ENCODE results near the gene KIAA0930.
"Not testable (repeated sequence)": the region's sequence is repeated elsewhere in the genome, so short reads cannot be mapped to it uniquely, and the experiment has no call there.

Gene KIAA0930

DNA sequence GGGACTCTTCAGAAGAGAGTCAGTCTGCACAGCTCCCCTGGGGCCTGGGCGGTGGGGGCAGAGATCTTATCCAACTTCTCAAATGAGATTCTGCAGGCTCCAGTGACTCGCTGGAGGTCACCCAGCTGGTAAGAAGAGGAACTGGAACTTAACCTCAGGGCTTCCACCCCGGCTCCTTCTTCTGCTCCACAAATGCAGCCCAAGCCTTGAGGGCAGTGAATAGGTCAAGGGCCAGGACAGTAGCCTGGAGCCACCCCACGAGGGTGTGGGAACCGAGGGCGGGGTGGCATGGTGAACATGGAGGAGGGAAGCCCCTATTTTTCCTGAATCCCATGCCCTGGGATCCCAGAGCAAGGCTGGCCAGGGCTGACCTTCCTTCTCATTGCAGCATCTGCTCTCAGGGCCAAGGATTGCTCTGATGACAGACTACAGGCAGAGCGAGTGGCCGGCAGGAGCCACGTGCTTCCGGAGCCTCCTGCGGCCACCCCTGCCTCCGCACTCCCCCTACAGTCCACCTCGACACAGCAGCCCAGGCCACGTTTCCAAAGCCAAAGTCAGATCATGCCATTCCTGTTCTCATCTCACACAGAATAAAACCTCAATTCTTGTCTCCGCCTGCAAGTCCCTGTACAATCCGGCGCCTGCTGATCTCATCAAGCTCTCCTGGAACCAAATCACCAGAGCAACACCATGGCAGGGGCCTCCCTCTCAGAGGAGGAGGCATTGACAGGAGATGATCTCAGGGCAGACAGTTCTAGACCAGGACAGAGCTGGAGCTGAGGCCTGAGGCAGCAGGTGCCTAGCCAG, 23.0 kb upstream of the KIAA0930 start:
- FAIRE-seq (peak; percentile 93), DNase-seq (ENCODE audit: extremely low spot score, insufficient read length, low read depth) (no peak)

DNA sequence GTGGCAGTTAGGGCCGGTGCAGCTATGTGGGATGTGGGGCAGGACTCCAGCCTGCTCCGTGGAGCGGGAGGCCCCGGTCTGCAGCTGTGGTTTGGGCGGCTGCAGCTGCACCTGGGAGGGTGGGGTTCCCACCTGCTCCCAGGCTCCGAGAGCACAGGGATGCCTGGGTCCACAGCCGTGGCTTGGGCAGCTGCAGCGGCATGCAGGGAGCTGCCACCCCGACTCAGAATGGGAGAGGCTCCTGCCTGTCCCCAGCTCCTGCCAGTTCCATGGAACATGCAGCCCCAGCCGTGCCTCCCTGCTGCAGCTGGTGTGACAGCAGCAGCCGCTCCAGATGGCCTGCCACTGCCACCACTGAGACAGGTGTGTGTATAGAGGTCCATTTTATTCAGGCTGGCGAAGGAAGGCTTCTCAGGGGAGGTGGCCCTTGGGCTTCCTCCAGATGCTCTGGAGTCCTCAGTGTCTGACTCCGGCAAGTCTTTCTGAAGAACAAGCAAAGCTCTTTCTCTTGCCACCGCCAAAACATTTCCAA, 22.3 kb upstream of the KIAA0930 start:
- FAIRE-seq (no peak), DNase-seq (ENCODE audit: extremely low spot score, insufficient read length, low read depth) (no peak)

DNA sequence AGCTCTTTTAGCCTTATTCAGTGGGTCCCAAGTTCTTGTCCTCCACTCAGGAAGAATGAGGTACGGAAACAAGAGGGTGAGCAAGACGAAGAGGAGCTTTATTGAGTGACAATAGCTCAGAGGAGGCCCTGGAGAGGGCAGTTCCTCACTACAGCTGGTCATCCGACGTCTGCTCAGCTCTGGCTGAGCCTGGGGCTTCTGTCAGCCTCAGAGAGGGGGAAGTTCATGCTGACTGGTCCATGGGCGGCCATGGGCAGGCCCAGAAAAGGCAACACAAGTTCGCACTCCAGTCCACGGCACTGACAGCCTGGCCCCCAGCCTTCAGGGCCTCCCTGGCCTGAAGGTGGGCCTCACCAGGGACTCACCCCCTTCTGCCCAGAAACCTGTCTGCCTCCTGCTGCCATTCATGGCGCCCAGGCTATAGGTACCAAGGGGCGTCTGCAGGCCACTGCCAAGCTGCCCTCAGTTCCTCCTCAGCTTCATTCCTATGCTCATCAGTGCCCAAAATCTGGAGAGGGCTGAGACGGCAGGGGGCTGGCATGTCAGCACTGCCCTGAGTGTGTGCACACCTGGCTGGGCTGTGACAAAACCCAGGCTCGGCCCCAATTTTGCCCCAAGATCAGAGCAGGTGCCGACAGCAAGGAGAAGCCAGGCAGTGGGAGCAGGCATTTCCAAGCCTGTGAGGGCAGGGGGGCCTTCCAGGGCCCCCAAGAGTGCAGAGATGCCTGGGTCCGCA, 21.7 kb upstream of the KIAA0930 start:
- DNase-seq (ENCODE audit: extremely low spot score, insufficient read length, low read depth) (no peak), FAIRE-seq (no peak)

DNA sequence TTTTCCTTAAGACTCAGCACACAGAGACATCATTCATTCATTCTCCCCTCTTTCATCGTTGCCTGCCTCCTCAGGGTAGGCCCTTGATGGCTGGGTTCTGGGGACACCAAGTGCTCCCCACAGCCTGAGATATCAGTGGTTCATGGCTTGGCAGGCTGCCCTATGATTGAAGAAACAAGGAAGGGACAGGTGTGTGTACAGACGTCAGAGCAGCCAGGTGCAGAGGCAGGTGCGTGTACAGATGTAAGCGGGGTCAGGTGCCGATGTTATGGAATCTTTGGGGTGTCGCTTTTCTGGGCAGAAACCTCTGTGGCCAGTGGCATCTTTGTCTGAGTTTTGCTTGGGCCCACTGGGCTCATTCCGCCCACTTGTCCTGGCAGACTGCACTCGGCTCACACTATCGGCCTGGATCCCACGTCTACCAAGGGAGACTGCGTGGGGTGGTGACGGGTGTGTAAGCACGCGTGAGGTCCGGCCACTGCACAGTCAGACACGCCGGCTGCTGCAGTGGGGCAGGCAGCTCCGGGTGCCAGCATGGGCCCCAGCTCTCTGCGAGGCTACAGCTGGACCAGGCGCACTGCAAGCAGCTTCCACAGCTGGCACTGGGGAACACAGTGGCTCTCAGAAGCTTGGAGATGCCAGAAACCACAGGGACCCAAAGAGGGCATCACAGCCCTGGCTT, 20.9 kb upstream of the KIAA0930 start:
- FAIRE-seq, result no peak

DNA sequence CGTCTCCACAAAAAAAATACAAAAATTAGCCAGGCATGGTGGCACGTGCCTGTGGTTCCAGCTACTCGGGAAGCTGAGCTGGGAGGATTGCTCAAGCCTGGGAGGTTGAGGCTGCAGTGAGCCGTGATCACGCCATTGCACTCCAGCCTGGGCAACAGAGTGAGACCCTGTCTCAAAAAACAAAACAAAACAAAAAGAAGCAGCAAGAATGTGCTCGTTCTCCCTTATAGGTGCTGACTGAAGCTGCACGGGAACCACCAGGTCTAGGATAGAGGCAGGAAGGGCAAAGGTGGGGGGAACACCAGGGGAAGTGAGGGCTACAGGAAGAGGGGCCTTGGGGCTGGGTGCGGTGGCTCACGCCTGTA, 19.7 kb upstream of the KIAA0930 start:
- FAIRE-seq; DNase-seq (ENCODE audit: extremely low spot score, insufficient read length, low read depth): not testable (repeated sequence)

More for the DNA sequence above, 20.9 kb upstream of the KIAA0930 start:
- no peak for DNase-seq (ENCODE audit: extremely low spot score, insufficient read length, low read depth)

DNA sequence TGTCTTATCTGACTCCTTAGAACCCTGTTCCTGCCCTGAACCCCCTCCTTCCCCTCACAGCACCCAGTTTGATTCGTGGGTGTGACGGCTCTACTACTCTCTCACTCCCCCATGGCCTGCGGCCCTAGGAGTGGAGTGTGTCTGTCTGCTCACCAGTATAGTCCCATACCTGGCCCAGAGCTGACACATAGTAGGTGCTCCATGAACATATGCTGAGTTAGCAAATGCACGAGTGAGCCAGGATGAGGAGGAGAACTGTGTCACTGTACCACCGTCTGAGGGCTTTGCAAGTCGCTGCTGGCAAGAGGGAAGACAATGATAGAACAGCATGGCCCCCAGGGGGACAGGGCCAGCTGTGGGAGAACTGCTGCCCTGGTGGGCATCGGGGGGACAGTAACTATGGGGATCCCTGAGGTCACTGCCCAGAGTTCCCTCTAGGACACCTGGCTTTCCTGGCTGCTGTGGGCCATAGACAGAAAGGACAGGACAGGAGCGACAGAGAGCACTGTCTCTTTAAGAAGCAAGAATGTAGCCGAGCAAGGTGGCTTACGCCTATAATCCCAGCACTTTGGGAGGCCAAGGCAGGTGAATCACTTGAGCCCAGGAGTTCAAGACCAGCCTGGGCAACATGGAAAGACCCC, 19.2 kb upstream of the KIAA0930 start:
- DNase-seq (ENCODE audit: extremely low spot score, insufficient read length, low read depth) (no peak), FAIRE-seq (no peak)

DNA sequence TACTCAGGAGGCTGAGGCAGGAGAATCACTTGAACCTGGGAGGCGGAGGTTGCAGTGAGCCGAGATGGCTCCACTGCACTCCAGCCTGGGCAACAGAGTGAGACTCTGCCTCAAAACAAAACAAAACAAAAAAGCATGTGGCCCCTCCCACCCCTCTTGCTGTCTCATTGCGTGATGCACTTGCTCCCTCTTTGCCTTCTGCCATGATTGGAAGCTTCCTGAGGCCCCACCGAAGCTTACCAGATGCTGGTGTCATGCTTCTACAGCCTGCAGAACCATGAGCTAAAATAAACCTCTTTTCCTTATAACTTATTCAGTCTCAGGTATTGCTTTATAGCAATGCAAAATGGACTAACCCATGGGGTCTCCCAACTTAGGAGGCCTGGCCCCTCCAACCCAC, 17.2 kb upstream of the KIAA0930 start:
- not testable (repeated sequence) for DNase-seq (ENCODE audit: extremely low spot score, insufficient read length, low read depth); FAIRE-seq

DNA sequence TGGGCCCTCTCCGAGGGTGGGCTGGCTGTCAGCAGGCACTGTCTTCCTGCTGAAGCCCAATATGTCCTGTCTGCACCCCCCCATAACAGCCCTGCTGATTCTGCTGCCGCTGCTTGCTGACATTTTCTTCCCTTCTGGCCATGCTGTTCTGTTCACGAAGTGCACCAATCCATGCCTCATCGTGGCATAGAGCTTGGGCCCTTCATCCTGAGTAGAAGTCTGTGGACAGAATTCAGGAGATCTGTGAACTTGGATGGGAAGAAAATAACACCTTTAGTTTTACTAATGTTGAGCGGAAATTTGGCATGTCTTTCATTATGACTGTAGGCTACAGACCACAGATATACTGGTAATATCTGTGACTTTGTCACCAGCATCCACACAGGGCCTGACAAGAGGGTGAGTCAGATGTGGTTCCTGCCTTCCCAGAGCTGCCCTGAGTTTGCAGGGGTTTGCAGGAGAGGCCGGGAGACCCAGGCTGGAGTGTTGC, 14.1 kb upstream of the KIAA0930 start:
- FAIRE-seq (peak; percentile 84), DNase-seq (ENCODE audit: extremely low spot score, insufficient read length, low read depth) (no peak)

DNA sequence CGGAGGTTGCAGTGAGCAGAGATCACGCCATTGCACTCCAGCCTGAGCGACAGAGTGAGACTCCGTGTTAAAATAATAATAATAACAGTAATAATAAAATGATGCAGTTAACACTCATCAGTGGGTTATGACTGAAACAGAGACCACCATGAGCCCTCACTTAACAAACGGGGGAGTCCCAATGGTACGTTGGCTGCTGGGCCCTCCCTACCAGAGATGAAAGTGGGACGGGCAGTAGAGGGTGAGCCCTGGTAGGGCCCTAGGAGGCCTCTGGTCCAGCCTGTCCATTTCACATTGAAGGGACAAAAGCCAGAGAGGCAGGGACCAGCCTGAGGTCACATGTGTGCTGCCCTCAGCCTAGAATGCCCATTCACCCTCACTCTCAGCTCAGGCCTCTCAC, 13.7 kb upstream of the KIAA0930 start:
- no peak for DNase-seq (ENCODE audit: extremely low spot score, insufficient read length, low read depth)
- FAIRE-seq, result no peak

DNA sequence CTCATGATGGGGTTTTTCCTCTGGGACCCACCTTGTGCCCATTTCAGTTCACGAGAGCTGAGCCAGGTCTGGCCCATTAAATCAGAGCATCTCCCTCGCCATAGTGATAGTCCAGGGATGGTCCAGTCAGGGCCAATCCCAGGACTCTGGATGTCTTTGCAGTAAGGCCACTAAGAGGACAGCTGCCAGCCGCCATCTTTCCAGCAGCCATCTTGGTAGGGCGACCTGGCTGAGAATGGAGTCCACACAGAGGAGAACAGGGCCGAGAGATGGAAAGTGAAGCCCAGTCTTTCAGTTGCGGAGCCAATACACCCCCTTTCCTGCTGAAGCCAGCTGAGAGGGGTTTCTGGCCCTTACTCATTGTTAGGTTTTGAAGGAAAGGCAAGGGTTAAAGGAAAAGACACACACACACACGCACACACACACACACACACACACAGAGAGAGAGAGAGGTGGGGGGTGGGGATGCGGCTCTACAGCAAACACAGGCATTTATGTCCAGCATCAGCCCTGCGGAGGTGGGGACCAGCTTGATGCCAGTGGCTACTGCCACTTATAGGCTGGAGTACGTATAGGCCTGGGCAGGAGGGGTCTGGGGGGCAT, 12.4 kb upstream of the KIAA0930 start:
- FAIRE-seq, result no peak
- no peak for DNase-seq (ENCODE audit: extremely low spot score, insufficient read length, low read depth)

DNA sequence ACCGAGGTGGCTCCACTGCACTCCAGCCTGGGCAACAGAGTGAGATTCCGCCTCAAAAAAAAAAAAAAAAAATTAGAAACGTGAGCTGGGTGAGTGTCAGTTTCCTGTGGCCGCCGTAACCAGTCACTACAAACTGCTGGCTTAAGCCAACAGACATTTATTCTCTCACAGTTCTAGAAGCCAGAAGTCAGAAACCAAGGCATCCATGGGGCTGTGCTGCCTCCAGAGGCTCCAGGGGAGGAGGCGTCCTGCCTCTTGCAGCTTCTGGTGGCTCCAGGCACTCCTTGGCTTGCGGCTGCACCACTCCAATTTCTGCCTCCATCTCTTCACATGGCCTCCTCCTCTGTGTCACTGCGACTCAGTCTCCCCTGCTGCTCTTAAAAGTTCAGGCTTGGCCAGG, 11.1 kb upstream of the KIAA0930 start:
- FAIRE-seq, result no peak

DNA sequence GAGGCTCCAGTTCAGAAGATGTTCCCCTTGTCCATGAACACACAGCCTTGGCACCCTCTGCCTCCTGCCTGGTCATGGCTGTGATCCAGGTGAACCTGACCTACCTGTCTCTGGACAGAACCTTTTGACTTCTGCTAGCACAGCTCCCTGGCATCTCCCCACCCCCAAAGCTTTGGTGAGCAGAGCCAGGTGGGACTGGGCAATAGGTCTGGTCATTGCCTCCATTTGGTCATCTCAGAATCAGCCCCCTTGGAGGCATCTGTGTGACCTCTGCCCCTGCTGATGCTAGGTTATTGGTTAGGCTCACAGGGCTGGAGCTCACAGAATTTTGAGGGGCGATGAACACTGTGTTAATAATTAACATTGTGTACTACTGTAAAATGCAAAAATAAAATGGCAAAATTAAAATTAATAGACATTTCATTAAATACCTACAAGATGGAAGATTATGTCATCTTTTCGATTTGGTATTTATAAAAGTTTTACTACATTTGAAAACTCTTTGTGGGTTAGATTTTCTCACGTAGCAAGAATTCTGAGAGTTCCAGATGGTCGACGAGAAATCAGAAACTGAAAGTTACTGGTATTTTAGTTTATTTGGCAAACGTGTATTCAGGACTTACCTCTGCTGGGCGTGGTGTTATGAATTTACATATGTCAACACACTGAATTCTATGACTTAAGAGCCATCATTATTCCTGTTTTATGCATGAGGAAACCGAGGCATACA, 8.3 kb upstream of the KIAA0930 start:
- peak; percentile 95 for FAIRE-seq
- no peak for DNase-seq (ENCODE audit: extremely low spot score, insufficient read length, low read depth)

More for the DNA sequence above, 11.1 kb upstream of the KIAA0930 start:
- no peak for DNase-seq (ENCODE audit: extremely low spot score, insufficient read length, low read depth)

DNA sequence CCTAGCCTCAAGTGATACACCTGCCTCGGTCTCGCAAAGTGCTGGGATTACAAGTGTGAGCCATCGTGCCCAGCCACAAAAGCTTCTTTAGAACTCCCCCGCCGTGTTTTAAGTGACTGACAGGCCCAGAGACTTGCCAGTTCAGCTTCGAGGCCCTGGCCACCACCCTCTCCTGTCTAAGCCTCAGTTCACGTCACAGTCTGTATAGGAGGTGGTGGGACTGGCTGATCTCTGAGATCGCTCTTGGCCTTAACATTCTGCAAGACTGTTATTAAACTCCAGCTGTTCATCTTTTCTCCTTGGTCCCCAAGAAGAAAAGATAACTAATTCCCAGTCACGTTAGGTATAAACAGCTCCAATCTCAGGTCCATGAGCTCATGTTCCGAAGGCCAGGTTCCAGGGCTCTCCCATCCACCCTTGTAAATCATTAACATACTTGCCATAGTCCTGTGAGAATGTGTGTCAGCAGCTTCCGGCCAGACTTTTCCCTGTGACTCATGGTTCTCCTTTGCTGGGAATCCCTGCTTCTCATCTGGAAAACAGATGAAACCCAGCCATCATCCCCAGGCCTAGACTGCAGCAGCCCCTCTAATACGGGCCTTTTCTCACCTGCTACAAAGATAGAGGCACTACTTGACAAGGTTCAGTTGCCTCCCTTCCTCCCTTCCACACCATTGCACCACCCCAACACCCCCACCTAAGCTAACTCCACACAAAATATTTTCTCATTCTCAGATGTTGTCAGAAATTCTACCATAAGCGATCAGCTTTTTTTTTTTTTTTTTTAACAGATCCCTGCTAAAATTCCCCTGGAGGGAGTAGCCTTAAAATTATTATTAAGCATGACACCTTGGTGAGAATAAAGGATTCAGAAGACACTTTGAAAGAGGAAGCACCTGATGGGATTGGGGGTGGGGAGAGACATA, 5.6 kb upstream of the KIAA0930 start:
- no peak for FAIRE-seq
- DNase-seq (ENCODE audit: extremely low spot score, insufficient read length, low read depth), result no peak

DNA sequence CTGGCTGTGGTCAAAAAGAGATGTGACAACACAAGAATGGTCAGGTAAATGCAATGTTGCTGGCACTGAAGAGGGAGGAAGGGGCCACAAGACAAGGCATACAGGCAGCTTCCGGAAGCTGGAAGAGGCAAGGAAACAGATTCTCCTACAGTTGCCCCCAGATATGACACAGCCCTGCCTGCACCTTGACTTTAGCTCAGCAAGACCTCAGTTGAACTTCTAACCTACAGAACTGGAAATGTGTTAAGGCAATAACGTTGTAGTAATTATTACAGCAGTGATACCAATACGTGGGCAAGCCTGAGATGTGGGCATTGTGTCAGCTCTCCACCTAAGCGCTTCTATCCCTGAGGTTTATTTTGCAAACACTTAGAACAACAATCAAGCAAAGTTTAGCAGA, 4.2 kb upstream of the KIAA0930 start:
- DNase-seq (ENCODE audit: extremely low spot score, insufficient read length, low read depth) (no peak), FAIRE-seq (no peak)

DNA sequence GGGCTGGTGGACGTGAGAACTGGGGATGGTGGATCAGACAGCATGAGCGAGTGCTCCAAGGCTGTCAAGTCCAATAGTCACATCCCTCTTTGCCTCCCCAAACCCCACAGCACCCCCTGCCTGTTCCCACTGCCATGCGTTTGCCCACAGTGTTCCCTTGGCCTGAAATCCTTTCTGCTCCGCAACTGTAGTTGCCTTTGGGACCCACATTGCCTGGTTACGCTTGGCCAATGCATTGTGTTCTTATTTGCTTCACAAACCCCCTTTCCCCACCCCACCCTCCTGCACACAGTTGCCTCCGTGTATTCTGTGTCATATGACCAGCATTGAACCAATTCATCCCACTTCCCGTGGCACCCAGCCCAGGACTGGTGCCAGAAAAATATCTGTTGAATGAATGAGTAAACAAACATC, 2.1 kb upstream of the KIAA0930 start:
- no peak for FAIRE-seq

DNA sequence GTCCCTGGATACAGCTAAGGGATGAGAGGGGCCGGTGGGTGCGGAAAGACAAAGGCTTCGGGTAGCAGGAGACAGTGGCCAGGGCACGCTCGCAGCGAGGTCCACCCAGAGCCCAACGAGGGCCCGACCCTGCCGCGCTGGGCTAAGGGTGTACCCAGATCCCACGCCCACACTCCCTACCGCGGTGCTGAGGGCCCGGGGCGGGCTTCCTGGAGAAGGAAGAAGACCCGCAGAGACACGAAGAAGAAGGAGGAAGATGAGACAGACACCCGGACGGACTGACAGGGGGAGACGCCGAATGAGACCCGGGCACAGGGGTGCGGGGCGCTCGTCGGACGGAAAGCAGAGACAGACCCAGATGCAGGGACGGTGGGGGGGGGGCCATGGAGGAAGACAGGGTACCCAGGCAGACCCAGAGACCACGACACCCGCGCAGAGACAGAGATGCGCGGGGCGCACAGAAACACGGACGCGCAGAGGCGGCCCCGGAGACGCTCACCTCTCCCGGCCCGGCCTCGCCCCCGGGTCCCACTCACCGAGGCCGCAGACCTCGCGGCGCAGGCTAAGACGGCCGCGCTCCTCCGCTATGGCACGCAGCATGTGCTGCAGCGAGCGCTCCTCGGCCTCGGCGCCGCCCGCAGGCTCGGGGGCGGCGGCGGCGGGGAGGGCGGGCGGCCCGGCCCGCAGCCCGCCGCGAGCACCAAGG, 437 bp downstream of the KIAA0930 start:
- DNase-seq (ENCODE audit: extremely low spot score, insufficient read length, low read depth) (no peak), FAIRE-seq (no peak)

More for the DNA sequence above, 2.1 kb upstream of the KIAA0930 start:
- no peak for DNase-seq (ENCODE audit: extremely low spot score, insufficient read length, low read depth)

DNA sequence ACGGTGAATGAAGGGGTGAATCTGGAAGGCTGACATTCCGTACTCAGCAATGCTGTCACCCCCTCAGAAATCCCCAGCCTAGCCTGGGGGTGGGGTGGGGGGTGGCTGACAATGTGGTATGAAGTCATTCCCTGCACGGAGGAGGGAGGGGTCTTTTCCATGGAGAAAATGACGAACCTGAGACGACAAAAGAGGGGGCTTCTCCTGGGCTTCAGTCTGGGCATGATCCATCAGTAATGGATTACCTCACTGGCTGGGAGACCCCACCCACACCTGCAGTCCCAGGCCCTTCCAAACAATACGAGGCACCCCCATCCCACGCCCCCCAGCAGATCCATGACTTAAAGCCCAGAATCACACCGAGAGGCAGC, 1.0 kb downstream of the KIAA0930 start:
- DNase-seq (ENCODE audit: extremely low spot score, insufficient read length, low read depth), result no peak
- no peak for FAIRE-seq

All from GM18507 (cell line).